Activated CD4-positive, alpha-beta memory T cell treated with anti-CD3 and anti-CD28 coated beads for 36 hours (primary cell): ENCODE measurements around the gene REEP1. TPM values are rescaled to one million over a fixed set of nuclear protein-coding genes. Genes with fewer than 3 reads are reported as not detected.

Experiments used
- CTCF ChIA-PET: fragments of 350-600 bp; sonication (Branson Sonifier 250); formaldehyde crosslinking; loops from one replicate; lab custom pipeline; 2021; ENCODE audit warnings: antibody characterized with exemption, inconsistent platforms; lab: Charles Lee
- POLR2A ChIA-PET: fragments of 350-600 bp; sonication (Branson Sonifier 250); formaldehyde crosslinking; loops from one replicate; lab custom pipeline; 2021; ENCODE audit warnings: antibody characterized with exemption; lab: Charles Lee
- DNase-seq: peaks from one replicate; pipeline ENCODE4 v3.0.0-alpha.2; 2020
- H3K27ac Mint-ChIP-seq: one replicate; pipeline ENCODE4 v1.8.0; 2021; ENCODE audit warnings: mixed read lengths
- H3K27me3 Mint-ChIP-seq: one replicate; pipeline ENCODE4 v1.8.0; 2021; ENCODE audit warnings: mixed read lengths
- H3K36me3 Mint-ChIP-seq: one replicate; pipeline ENCODE4 v1.8.0; 2021; ENCODE audit warnings: mixed read lengths
- H3K4me1 Mint-ChIP-seq: one replicate; pipeline ENCODE4 v1.8.0; 2021; ENCODE audit warnings: low read depth, mixed read lengths
- H3K4me3 Mint-ChIP-seq: one replicate; pipeline ENCODE4 v1.8.0; 2021; ENCODE audit warnings: mild to moderate bottlenecking, mixed read lengths
- H3K9me3 Mint-ChIP-seq: one replicate; pipeline ENCODE4 v1.8.0; 2021; ENCODE audit warnings: mixed read lengths
- intact Hi-C: fragments of 100-400 bp; cut with micrococcal nuclease; formaldehyde crosslinking; loops from one replicate; pipeline ENCODE4 v1.15.1; 2023
- total RNA-seq, 2 experiments: library from RNA; stranded (reverse); gene quantifications; one replicate each; pipeline ENCODE4 v1.2.3, GENCODE V29; 2021

REEP1 gene
- total RNA-seq, 2 experiments from 2014 or later: 0.07 to 0.15 TPM

- H3K4me1 Mint-ChIP-seq: peaks cover 6% of the 10 kb centered on the region
- no peak for DNase-seq
- POLR2A ChIA-PET: no interaction called here
- H3K4me3 Mint-ChIP-seq: no peak overlapping the region
- CTCF ChIA-PET: interaction anchor here (0.6 to 1.0 kb wide), 3 partner anchors 99 to 146 kb away, joined by 3 to 4 read pairs (median 3); no protein-coding TSS in a partner anchor
- intact Hi-C loops: no loop called here
- no peaks in the 10 kb centered on the region for H3K9me3 Mint-ChIP-seq
- H3K27me3 Mint-ChIP-seq: no peaks in the 10 kb centered on the region
- no peak overlapping the region for H3K27ac Mint-ChIP-seq
- no peaks in the 10 kb centered on the region for H3K36me3 Mint-ChIP-seq
Measured at GRCh38 chr2:86224645-86225355, 112.6 kb downstream of the REEP1 start.

- CTCF ChIA-PET: no interaction called here
- intact Hi-C loops: no loop called here
- Mint-ChIP-seq H3K27ac (no peak overlapping the region), H3K27me3 (no peaks in the 10 kb centered on the region), H3K4me1 (peaks cover 6% of the 10 kb centered on the region), H3K36me3 (no peaks in the 10 kb centered on the region), H3K4me3 (no peak overlapping the region), H3K9me3 (no peaks in the 10 kb centered on the region)
- DNase-seq: no peak
- POLR2A ChIA-PET: no interaction called here
Measured at GRCh38 chr2:86223927-86224560, 113.4 kb downstream of the REEP1 start.

GRCh38 chr2:86223140-86223926, 114.1 kb downstream of the REEP1 start:
- CTCF ChIA-PET: interaction anchor here (4.5 kb wide), 1 partner anchor 144 kb away, joined by 56 read pairs; no protein-coding TSS in a partner anchor
- intact Hi-C loops: no loop called here

GRCh38 chr2:86221066-86221684, 116.3 kb downstream of the REEP1 start:
- ChIA-PET CTCF (interaction anchor here (0.6 to 4.5 kb wide), 40 partner anchors 9 to 541 kb away, joined by 3 to 56 read pairs (median 4); partner anchors contain the start of genes IMMT, KDM3A and REEP1), POLR2A (no interaction called here)
- H3K27me3 Mint-ChIP-seq: no peaks in the 10 kb centered on the region
- peaks cover 10% of the 10 kb centered on the region for H3K4me1 Mint-ChIP-seq
- H3K27ac Mint-ChIP-seq: no peak overlapping the region
- intact Hi-C loops: loop anchor here (1.0 kb wide), 2 partner anchors 76 to 147 kb away; no protein-coding TSS in a partner anchor
- H3K4me3 Mint-ChIP-seq: no peak overlapping the region
- no peaks in the 10 kb centered on the region for H3K36me3 Mint-ChIP-seq
- DNase-seq: peak; percentile 77
- H3K9me3 Mint-ChIP-seq: no peaks in the 10 kb centered on the region

More at GRCh38 chr2:86223140-86223926, 114.1 kb downstream of the REEP1 start:
- POLR2A ChIA-PET: no interaction called here
- no peak for DNase-seq
- H3K4me1 Mint-ChIP-seq: peaks cover 6% of the 10 kb centered on the region
- no peaks in the 10 kb centered on the region for H3K27me3 Mint-ChIP-seq
- H3K27ac Mint-ChIP-seq: no peak overlapping the region
- H3K9me3 Mint-ChIP-seq: no peaks in the 10 kb centered on the region
- no peaks in the 10 kb centered on the region for H3K36me3 Mint-ChIP-seq
- H3K4me3 Mint-ChIP-seq: no peak overlapping the region

GRCh38 chr2:86219896-86220295, 117.5 kb downstream of the REEP1 start:
- intact Hi-C loops: no loop called here
- Mint-ChIP-seq H3K27ac (no peak overlapping the region), H3K27me3 (no peaks in the 10 kb centered on the region), H3K4me1 (peaks cover 6% of the 10 kb centered on the region), H3K4me3 (no peak overlapping the region), H3K9me3 (no peaks in the 10 kb centered on the region), H3K36me3 (no peaks in the 10 kb centered on the region)
- ChIA-PET CTCF (interaction anchor here (0.7 to 4.5 kb wide), 6 partner anchors 12 to 364 kb away, joined by 3 to 56 read pairs (median 14); no protein-coding TSS in a partner anchor), POLR2A (no interaction called here)
- DNase-seq: no peak

- Mint-ChIP-seq H3K27ac (no peak overlapping the region), H3K27me3 (no peaks in the 10 kb centered on the region), H3K4me3 (no peak overlapping the region), H3K4me1 (peaks cover 6% of the 10 kb centered on the region), H3K36me3 (peaks cover 2% of the 10 kb centered on the region), H3K9me3 (no peaks in the 10 kb centered on the region)
- intact Hi-C loops: no loop called here
- ChIA-PET CTCF (no interaction called here), POLR2A (no interaction called here)
- no peak for DNase-seq
Measured at GRCh38 chr2:86218124-86218523, 119.3 kb downstream of the REEP1 start.

GRCh38 chr2:86216575-86217555, 120.6 kb downstream of the REEP1 start:
- POLR2A ChIA-PET: no interaction called here
- intact Hi-C loops: no loop called here
- H3K4me3 Mint-ChIP-seq: no peak overlapping the region
- no peaks in the 10 kb centered on the region for H3K27me3 Mint-ChIP-seq
- no peak for DNase-seq
- peaks cover 6% of the 10 kb centered on the region for H3K4me1 Mint-ChIP-seq
- H3K36me3 Mint-ChIP-seq: peaks cover 9% of the 10 kb centered on the region
- H3K27ac Mint-ChIP-seq: no peak overlapping the region
- no peaks in the 10 kb centered on the region for H3K9me3 Mint-ChIP-seq
- CTCF ChIA-PET: interaction anchor here (1.1 kb wide), 1 partner anchor 155 kb away, joined by 3 read pairs; no protein-coding TSS in a partner anchor

GRCh38 chr2:86214503-86214832, 123.0 kb downstream of the REEP1 start:
- CTCF ChIA-PET: interaction anchor here (0.7 kb wide), 1 partner anchor 10 kb away, joined by 4 read pairs; no protein-coding TSS in a partner anchor
- no peaks in the 10 kb centered on the region for H3K27me3 Mint-ChIP-seq
- POLR2A ChIA-PET: no interaction called here
- peaks cover 23% of the 10 kb centered on the region for H3K36me3 Mint-ChIP-seq
- no peak overlapping the region for H3K27ac Mint-ChIP-seq
- H3K9me3 Mint-ChIP-seq: no peaks in the 10 kb centered on the region
- no peak for DNase-seq
- H3K4me3 Mint-ChIP-seq: no peak overlapping the region
- peaks cover 4% of the 10 kb centered on the region for H3K4me1 Mint-ChIP-seq
- intact Hi-C loops: no loop called here

GRCh38 chr2:86213699-86214502, 123.5 kb downstream of the REEP1 start:
- H3K4me1 Mint-ChIP-seq: peaks cover 4% of the 10 kb centered on the region
- H3K4me3 Mint-ChIP-seq: no peak overlapping the region
- no peaks in the 10 kb centered on the region for H3K27me3 Mint-ChIP-seq
- ChIA-PET POLR2A (no interaction called here), CTCF (interaction anchor here (0.7 kb wide), 1 partner anchor 10 kb away, joined by 4 read pairs; no protein-coding TSS in a partner anchor)
- intact Hi-C loops: no loop called here
- peaks cover 26% of the 10 kb centered on the region for H3K36me3 Mint-ChIP-seq
- DNase-seq: no peak
- H3K9me3 Mint-ChIP-seq: no peaks in the 10 kb centered on the region
- no peak overlapping the region for H3K27ac Mint-ChIP-seq

- CTCF ChIA-PET: no interaction called here
- POLR2A ChIA-PET: no interaction called here
- H3K27ac Mint-ChIP-seq: no peak overlapping the region
- peaks cover 2% of the 10 kb centered on the region for H3K4me1 Mint-ChIP-seq
- intact Hi-C loops: no loop called here
- H3K4me3 Mint-ChIP-seq: no peak overlapping the region
- DNase-seq: no peak
- H3K27me3 Mint-ChIP-seq: no peaks in the 10 kb centered on the region
- H3K36me3 Mint-ChIP-seq: peaks cover 31% of the 10 kb centered on the region
- H3K9me3 Mint-ChIP-seq: no peaks in the 10 kb centered on the region
Measured at GRCh38 chr2:86213056-86213455, 124.4 kb downstream of the REEP1 start.
